SK-N-SH treated with all-trans-retinoic acid at 6 μM for 48 hours (cell line): ENCODE data around the gene APOA4.

Experiments used
- ATAC-seq: fragments of 200-7000 bp; cut with Tn5 transposase; 3 replicates; pipeline ENCODE4 v1.9.1; 2020; ENCODE audit warnings: mild to moderate bottlenecking, moderate library complexity
- BACH2 ChIP-seq: fragments of 250-450 bp; sonication (Bioruptor Pico); IDR thresholded peaks from 2 replicates; pipeline ENCODE4 v1.9.0; 2021; ENCODE audit warnings: mild to moderate bottlenecking, borderline replicate concordance
- CSDC2 ChIP-seq: fragments of 250-450 bp; sonication (Bioruptor Pico); IDR thresholded peaks from 2 replicates; pipeline ENCODE4 v1.5.0; 2020; ENCODE audit warnings: mild to moderate bottlenecking, moderate library complexity
- CSRNP3 ChIP-seq: fragments of 250-450 bp; sonication (Bioruptor Pico); IDR thresholded peaks from 2 replicates; pipeline ENCODE4 v1.5.1; 2021; ENCODE audit warnings: mild to moderate bottlenecking, moderate library complexity
- ESRRG ChIP-seq: fragments of 250-450 bp; sonication (Bioruptor Pico); IDR thresholded peaks from 2 replicates; pipeline ENCODE4 v1.6.1; 2021; ENCODE audit warnings: mild to moderate bottlenecking
- GLIS3 ChIP-seq: fragments of 250-450 bp; sonication (Bioruptor Pico); IDR thresholded peaks from 2 replicates; pipeline ENCODE4 v1.5.0; 2020; ENCODE audit warnings: mild to moderate bottlenecking, moderate library complexity
- OSR1 ChIP-seq: fragments of 250-450 bp; sonication (Bioruptor Pico); IDR thresholded peaks from 2 replicates; pipeline ENCODE4 v1.8.0; 2022; ENCODE audit warnings: moderate library complexity, mild to moderate bottlenecking, inconsistent platforms
- POU6F1 ChIP-seq: fragments of 250-450 bp; sonication (Bioruptor Pico); IDR thresholded peaks from 2 replicates; pipeline ENCODE4 v1.8.0; 2021; ENCODE audit warnings: low read depth, mild to moderate bottlenecking, moderate library complexity, borderline replicate concordance
- PPARA ChIP-seq: fragments of 250-450 bp; sonication (Bioruptor Pico); IDR thresholded peaks from 2 replicates; pipeline ENCODE4 v1.5.0; 2020; ENCODE audit warnings: mild to moderate bottlenecking, borderline replicate concordance
- RARB ChIP-seq: fragments of 250-450 bp; sonication (Bioruptor Pico); IDR thresholded peaks from 2 replicates; pipeline ENCODE4 v1.8.0; 2021; ENCODE audit warnings: mild to moderate bottlenecking, moderate library complexity
- SNAI2 ChIP-seq: fragments of 250-450 bp; sonication (Bioruptor Pico); IDR thresholded peaks from 2 replicates; pipeline ENCODE4 v1.5.0; 2020; ENCODE audit warnings: mild to moderate bottlenecking, moderate library complexity
- TCF4 ChIP-seq: fragments of 250-450 bp; sonication (Bioruptor Pico); IDR thresholded peaks from 2 replicates; pipeline ENCODE4 v1.8.0; 2021; ENCODE audit warnings: mild to moderate bottlenecking, moderate library complexity, borderline replicate concordance
- TOX ChIP-seq: fragments of 250-450 bp; sonication (Bioruptor Pico); IDR thresholded peaks from 2 replicates; pipeline ENCODE4 v1.8.0; 2021; ENCODE audit warnings: mild to moderate bottlenecking, moderate library complexity, borderline replicate concordance
- TSHZ2 ChIP-seq: fragments of 250-450 bp; sonication (Bioruptor Pico); IDR thresholded peaks from 2 replicates; pipeline ENCODE4 v1.5.0; 2020; ENCODE audit warnings: mild to moderate bottlenecking, moderate library complexity
- ZC3H10 ChIP-seq: fragments of 250-450 bp; sonication (Bioruptor Pico); IDR thresholded peaks from 2 replicates; pipeline ENCODE4 v1.5.1; 2021; ENCODE audit warnings: mild to moderate bottlenecking, moderate library complexity
- ZFP3 ChIP-seq: fragments of 250-450 bp; sonication (Bioruptor Pico); IDR thresholded peaks from 2 replicates; pipeline ENCODE4 v1.5.0; 2020; ENCODE audit warnings: mild to moderate bottlenecking, moderate library complexity
- ZFP30 ChIP-seq: fragments of 450-650 bp; formaldehyde crosslinking; IDR thresholded peaks from 2 replicates; pipeline ENCODE4 v1.5.0; 2022; ENCODE audit warnings: mild to moderate bottlenecking, moderate library complexity
- ZNF565 ChIP-seq: fragments of 450-650 bp; formaldehyde crosslinking; conservative IDR thresholded peaks from 2 replicates; pipeline ENCODE4 v1.5.0; 2020; ENCODE audit warnings: low read depth, mild to moderate bottlenecking, moderate library complexity
- ZNF70 ChIP-seq: fragments of 450-650 bp; formaldehyde crosslinking; IDR thresholded peaks from 2 replicates; pipeline ENCODE4 v1.5.0; 2020; ENCODE audit warnings: mild to moderate bottlenecking, moderate library complexity
- ZNF8 ChIP-seq: fragments of 450-650 bp; formaldehyde crosslinking; IDR thresholded peaks from 2 replicates; pipeline ENCODE4 v1.5.0; 2020; ENCODE audit warnings: mild to moderate bottlenecking, moderate library complexity
- TF ChIP-seq, protein P1 (sequence below): fragments of 250-450 bp; sonication (Bioruptor Pico); IDR thresholded peaks from 2 replicates; pipeline ENCODE4 v1.8.0; 2020; ENCODE audit warnings: mild to moderate bottlenecking, moderate library complexity, borderline replicate concordance
- TF ChIP-seq, protein P2 (sequence below): fragments of 250-450 bp; sonication (Bioruptor Pico); IDR thresholded peaks from 2 replicates; pipeline ENCODE4 v1.5.1; 2020; ENCODE audit warnings: low read depth, mild to moderate bottlenecking, moderate library complexity

APOA4 gene

GRCh38 chr11:116832350-116833290 is 9.5 kb upstream of the APOA4 start:
- ATAC-seq = no peak
- TF ChIP-seq ZFP3 (CRISPR knock-in tag) (no peak), ZC3H10 (CRISPR knock-in tag) (no peak), ESRRG (CRISPR knock-in tag) (no peak), POU6F1 (CRISPR knock-in tag) (no peak), PPARA (CRISPR knock-in tag) (no peak), GLIS3 (CRISPR knock-in tag) (no peak), TOX (no peak), CSDC2 (no peak), ZNF565 (CRISPR knock-in tag) (no peak), OSR1 (CRISPR knock-in tag) (no peak), ZFP30 (no peak), CSRNP3 (CRISPR knock-in tag) (no peak), TSHZ2 (CRISPR knock-in tag) (no peak), BACH2 (no peak), RARB (CRISPR knock-in tag) (no peak), SNAI2 (no peak), ZNF8 (no peak)
- TF ChIP-seq, protein P1, sequence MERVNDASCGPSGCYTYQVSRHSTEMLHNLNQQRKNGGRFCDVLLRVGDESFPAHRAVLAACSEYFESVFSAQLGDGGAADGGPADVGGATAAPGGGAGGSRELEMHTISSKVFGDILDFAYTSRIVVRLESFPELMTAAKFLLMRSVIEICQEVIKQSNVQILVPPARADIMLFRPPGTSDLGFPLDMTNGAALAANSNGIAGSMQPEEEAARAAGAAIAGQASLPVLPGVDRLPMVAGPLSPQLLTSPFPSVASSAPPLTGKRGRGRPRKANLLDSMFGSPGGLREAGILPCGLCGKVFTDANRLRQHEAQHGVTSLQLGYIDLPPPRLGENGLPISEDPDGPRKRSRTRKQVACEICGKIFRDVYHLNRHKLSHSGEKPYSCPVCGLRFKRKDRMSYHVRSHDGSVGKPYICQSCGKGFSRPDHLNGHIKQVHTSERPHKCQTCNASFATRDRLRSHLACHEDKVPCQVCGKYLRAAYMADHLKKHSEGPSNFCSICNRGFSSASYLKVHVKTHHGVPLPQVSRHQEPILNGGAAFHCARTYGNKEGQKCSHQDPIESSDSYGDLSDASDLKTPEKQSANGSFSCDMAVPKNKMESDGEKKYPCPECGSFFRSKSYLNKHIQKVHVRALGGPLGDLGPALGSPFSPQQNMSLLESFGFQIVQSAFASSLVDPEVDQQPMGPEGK (CRISPR knock-in tag) = no peak
- TF ChIP-seq, protein P2, sequence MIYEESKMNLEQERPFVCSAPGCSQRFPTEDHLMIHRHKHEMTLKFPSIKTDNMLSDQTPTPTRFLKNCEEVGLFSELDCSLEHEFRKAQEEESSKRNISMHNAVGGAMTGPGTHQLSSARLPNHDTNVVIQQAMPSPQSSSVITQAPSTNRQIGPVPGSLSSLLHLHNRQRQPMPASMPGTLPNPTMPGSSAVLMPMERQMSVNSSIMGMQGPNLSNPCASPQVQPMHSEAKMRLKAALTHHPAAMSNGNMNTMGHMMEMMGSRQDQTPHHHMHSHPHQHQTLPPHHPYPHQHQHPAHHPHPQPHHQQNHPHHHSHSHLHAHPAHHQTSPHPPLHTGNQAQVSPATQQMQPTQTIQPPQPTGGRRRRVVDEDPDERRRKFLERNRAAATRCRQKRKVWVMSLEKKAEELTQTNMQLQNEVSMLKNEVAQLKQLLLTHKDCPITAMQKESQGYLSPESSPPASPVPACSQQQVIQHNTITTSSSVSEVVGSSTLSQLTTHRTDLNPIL (CRISPR knock-in tag) = no peak

DNA sequence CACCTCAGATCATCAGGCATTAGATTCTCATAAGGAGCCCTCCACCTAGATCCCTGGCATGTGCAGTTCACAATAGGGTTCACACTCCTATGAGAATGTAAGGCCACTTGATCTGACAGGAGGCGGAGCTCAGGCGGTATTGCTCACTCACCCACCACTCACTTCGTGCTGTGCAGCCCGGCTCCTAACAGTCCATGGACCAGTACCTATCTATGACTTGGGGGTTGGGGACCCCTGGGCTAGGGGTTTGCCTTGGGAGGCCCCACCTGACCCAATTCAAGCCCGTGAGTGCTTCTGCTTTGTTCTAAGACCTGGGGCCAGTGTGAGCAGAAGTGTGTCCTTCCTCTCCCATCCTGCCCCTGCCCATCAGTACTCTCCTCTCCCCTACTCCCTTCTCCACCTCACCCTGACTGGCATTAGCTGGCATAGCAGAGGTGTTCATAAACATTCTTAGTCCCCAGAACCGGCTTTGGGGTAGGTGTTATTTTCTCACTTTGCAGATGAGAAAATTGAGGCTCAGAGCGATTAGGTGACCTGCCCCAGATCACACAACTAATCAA is 8.8 kb upstream of the APOA4 start:
- ATAC-seq = no peak
- TF ChIP-seq POU6F1 (CRISPR knock-in tag) = no peak
- TF ChIP-seq SNAI2 = no peak
- TF ChIP-seq ZC3H10 (CRISPR knock-in tag) = no peak
- TF ChIP-seq ZNF565 (CRISPR knock-in tag) = no peak
- no peak for TF ChIP-seq CSRNP3 (CRISPR knock-in tag)
- no peak for TF ChIP-seq TSHZ2 (CRISPR knock-in tag)
- no peak for TF ChIP-seq TOX
- TF ChIP-seq ZNF70 (CRISPR knock-in tag) = no peak
- TF ChIP-seq OSR1 (CRISPR knock-in tag) = no peak
- no peak for TF ChIP-seq TCF4 (CRISPR knock-in tag)
